AG09309 (cell line): ENCODE results near the gene ZGRF1.

Source experiments
- DNase-seq: peaks from one replicate; pipeline ENCODE4 v3.0.0-alpha.2; 2010; ENCODE audit warnings: low read depth
- H3K4me3 ChIP-seq: 2 replicates; pipeline ENCODE4 v1.5.1; 2011; ENCODE audit warnings: mild to moderate bottlenecking, low read depth, low read length, moderate library complexity; ENCODE audit not compliant: control insufficient read depth
- CTCF ChIP-seq: IDR thresholded peaks from 2 replicates; pipeline ENCODE4 v1.5.1; 2011; ENCODE audit warnings: mild to moderate bottlenecking, low read depth, low read length, inconsistent platforms; ENCODE audit not compliant: insufficient read depth, control insufficient read depth; ENCODE audit errors: missing control alignments

The ZGRF1 gene

DNA sequence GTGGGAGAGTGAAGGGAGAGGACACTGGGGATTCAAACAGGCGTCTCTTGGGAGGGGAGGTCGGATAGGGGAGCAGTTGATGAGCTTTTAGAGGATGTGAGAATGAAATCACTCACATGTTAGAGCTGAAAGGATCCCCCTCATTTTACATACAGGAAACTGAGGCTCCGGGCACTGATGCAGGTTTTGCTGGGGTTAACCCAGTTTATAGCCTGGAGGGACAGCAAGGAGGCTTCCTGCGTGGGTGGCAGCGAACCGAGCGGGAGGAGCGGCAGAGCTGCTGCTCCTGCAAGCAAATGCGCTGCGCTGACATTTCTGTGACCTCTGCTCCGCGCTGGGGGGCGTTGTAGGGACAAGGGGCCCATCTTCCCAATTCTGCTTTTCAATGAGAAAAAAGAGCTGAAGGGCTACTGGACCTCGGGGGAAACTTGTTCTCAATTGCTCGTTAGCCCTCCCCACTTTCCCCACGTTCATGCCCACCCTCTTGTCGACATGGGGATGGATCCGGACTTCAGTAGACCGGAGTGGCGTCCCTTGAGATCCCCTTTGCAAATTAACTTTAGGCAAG is 119.6 kb downstream of the ZGRF1 start:
- no peak for DNase-seq

GRCh38 chr4:112516471-112517066 is 120.1 kb downstream of the ZGRF1 start:
- no peak for TF ChIP-seq CTCF
- no peak overlapping the region for H3K4me3 ChIP-seq
- no peak for DNase-seq

More for the DNA sequence above, 119.6 kb downstream of the ZGRF1 start:
- no peak for TF ChIP-seq CTCF
- H3K4me3 ChIP-seq, result no peak overlapping the region

DNA sequence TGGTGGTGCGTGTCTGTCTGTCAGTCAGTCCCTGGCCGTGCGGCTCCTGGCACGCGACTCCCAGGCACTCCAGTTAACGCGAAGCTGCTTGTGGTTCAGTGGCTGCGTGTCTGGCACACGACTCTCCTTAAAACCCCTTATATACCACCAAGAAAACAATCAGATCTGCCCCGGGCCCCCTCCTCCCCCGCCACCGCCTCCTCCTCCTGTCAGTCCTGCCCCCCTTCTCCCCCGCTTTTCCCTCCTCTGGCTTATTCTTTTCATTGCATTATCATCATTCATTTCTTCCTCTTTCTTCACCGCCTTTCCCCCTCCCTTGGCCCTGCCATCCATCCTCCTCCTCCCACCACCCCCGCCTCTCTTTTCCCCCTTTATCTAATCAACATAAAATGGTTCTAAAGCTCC is 120.6 kb downstream of the ZGRF1 start, which contains the start of gene NEUROG2:
Gene NEUROG2, minus strand, starts transcription at position 115 of the 405 bp plus-strand sequence. CDS start 705 bp downstream, outside the sequence.
- no peak for DNase-seq
- no peak for TF ChIP-seq CTCF
- H3K4me3 ChIP-seq, result peak within 1 kb of the TSS; percentile 55

DNA sequence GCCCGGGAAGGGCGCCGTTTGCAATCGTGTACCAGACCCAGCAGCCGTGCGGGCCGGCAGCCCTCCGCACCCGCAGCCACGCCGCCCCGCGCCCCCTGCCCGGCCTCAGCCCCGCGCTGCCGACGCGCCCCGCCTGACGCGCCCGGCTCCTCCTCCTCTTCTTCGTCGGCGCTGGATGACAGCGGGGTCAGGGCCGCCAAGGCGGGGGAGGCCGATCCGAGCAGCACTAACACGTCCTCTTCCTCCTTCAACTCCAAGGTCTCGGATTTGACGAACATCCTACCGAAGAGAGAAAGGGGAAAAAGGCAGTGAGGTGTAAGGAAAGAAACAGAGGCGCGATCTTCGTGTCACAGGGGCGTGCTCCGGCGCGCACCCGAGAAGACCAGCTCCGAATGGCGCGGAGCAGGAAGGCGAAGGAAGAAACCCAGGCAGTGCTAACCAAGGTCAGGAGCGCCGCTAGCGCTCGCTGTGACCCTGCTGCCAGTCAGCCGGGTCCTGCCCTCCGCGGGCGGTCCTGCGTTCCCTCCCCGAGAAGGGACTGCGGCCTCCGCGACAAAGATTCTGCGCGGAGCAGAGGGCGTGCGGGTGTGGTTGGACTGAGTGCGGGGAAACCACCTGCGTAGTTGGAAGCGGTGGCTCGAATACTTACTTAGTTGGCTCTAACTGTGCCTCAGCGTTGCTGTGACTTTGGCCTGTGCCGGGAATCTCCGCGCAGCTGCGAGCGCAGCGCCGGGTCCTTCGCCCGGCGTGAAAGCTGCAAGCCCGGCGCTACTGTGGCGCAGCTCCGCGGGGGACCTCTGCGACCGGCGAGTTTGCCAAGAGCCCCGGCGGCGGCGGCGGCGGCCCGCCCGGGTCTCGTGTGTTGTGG is 121.3 kb downstream of the ZGRF1 start:
- peak overlapping the region; percentile 55 for H3K4me3 ChIP-seq
- no peak for TF ChIP-seq CTCF
- DNase-seq, result no peak

DNA sequence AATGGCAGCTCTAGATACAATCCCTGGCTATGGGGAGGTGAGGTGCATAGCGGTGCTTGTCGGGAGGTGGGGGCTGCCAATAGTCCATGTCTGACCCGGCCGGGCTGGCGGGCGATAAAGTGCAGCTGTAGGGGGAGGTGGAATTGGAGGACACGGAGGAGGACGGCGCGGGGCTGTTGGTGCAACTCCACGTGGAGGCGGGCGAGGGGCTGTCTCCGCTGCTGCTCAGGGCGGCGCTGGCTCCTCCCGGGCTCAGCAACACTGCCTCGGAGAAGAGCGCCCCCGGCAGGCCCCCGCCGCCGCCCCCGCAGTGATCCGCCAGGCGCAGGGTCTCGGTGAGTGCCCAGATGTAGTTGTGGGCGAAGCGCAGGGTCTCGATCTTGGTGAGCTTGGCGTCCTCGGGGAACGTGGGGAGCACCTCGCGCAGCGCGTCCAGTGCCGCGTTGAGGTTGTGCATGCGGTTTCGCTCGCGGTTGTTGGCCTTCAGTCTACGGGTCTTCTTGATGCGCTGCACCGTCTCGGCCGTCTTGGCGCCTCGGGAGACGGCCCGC is 122.0 kb downstream of the ZGRF1 start:
- H3K4me3 ChIP-seq, result peak overlapping the region; percentile 8
- TF ChIP-seq CTCF, result no peak
- no peak for DNase-seq

- no peak for DNase-seq
- no peak overlapping the region for H3K4me3 ChIP-seq
- no peak for TF ChIP-seq CTCF
Observed at GRCh38 chr4:112513971-112514646, 122.6 kb downstream of the ZGRF1 start.
